HepG2 (cell line): ENCODE results near the gene RFX7. TPM values are rescaled to one million over a fixed set of nuclear protein-coding genes. Genes with fewer than 3 reads are reported as not detected.
A peak's percentile ranks its signal among the peaks of the same experiment; 100 is the strongest.

ENCODE experiments used
- AHR ChIP-seq: IDR thresholded peaks from 2 replicates; pipeline ENCODE4 v1.6.1; 2018; ENCODE audit warnings: missing genetic modification reagents, missing compliant biosample characterization
- GABPA ChIP-seq, 2 experiments: IDR thresholded peaks; 2 replicates each; pipeline ENCODE4 v1.6.1; 2011 to 2016; ENCODE audit warnings: low read depth in 2 of 2, low read length in 1 of 2, missing biosample characterization in 1 of 2, missing genetic modification characterization in 1 of 2
- GABPB1 ChIP-seq: IDR thresholded peaks from 2 replicates; pipeline ENCODE4 v1.6.1; 2016; ENCODE audit warnings: mild to moderate bottlenecking, missing genetic modification reagents, moderate library complexity, missing compliant biosample characterization
- HMGXB3 ChIP-seq: sonication (generic); formaldehyde crosslinking; IDR thresholded peaks from 2 replicates; pipeline ENCODE4 v1.4.0; 2020; ENCODE audit warnings: missing genetic modification reagents, borderline replicate concordance
- HMGXB4 ChIP-seq, 2 experiments: sonication (generic) in 1 of 2; formaldehyde crosslinking in 1 of 2; IDR thresholded peaks; 2 replicates each; pipeline versions ENCODE4 v1.4.0 to v1.6.1; 2018 to 2020; ENCODE audit warnings: missing genetic modification reagents in 2 of 2, borderline replicate concordance in 1 of 2, low read depth in 1 of 2, mild to moderate bottlenecking in 1 of 2, missing biosample characterization in 1 of 2
- MIER2 ChIP-seq: IDR thresholded peaks from 2 replicates; pipeline ENCODE4 v1.6.1; 2016; ENCODE audit warnings: missing biosample characterization, missing genetic modification reagents
- NFYC ChIP-seq: IDR thresholded peaks from 2 replicates; pipeline ENCODE4 v1.6.1; 2016; ENCODE audit warnings: missing genetic modification reagents, missing compliant biosample characterization
- TOPORS ChIP-seq: sonication (generic); formaldehyde crosslinking; IDR thresholded peaks from 2 replicates; pipeline ENCODE4 v1.8.0; 2023; ENCODE audit warnings: mild to moderate bottlenecking, missing genetic modification reagents
- ZBTB34 ChIP-seq: sonication (generic); formaldehyde crosslinking; IDR thresholded peaks from 2 replicates; pipeline ENCODE4 v1.8.0; 2022; ENCODE audit warnings: mild to moderate bottlenecking, missing genetic modification reagents
- ZKSCAN5 ChIP-seq: sonication (generic); formaldehyde crosslinking; IDR thresholded peaks from 2 replicates; pipeline ENCODE4 v1.5.1; 2020; ENCODE audit warnings: mild to moderate bottlenecking, missing genetic modification reagents
- ZNF121 ChIP-seq: sonication (generic); formaldehyde crosslinking; IDR thresholded peaks from 2 replicates; pipeline ENCODE4 v1.5.0; 2020; ENCODE audit warnings: mild to moderate bottlenecking, missing genetic modification reagents
- ZNF296 ChIP-seq: sonication (generic); formaldehyde crosslinking; conservative IDR thresholded peaks from 2 replicates; pipeline ENCODE4 v1.5.0; 2020; ENCODE audit warnings: mild to moderate bottlenecking, missing genetic modification reagents
- ZNF441 ChIP-seq: sonication (generic); formaldehyde crosslinking; IDR thresholded peaks from 2 replicates; pipeline ENCODE4 v1.7.0; 2021; ENCODE audit warnings: missing genetic modification reagents, borderline replicate concordance
- ZNF567 ChIP-seq: sonication (generic); formaldehyde crosslinking; IDR thresholded peaks from 2 replicates; pipeline ENCODE4 v1.8.1; 2023; ENCODE audit warnings: mild to moderate bottlenecking, missing genetic modification reagents, borderline replicate concordance
- ZNF7 ChIP-seq: IDR thresholded peaks from 2 replicates; pipeline ENCODE4 v1.6.1; 2016; ENCODE audit warnings: missing biosample characterization, missing genetic modification reagents
- ZNF740 ChIP-seq: sonication (generic); formaldehyde crosslinking; IDR thresholded peaks from 2 replicates; pipeline ENCODE4 v1.4.0; 2020; ENCODE audit warnings: missing genetic modification reagents
- ZNF777 ChIP-seq: sonication (generic); formaldehyde crosslinking; IDR thresholded peaks from 2 replicates; pipeline ENCODE4 v1.4.0; 2020; ENCODE audit warnings: missing genetic modification reagents
- polyA plus RNA-seq, 8 experiments: library from polyadenylated mRNA; depleted of rRNA in 3 of 8; stranded (reverse) in 7 of 8; unstranded in 1 of 8; fragments of >200 nt; fragmentation: Illumina TruSeq in 4 of 8; extraction: Trizol in 4 of 8; gene quantifications; 2 replicates each; pipeline versions ENCODE4 v1.2.1 to v1.2.3, GENCODE V29; 2011 to 2016; ENCODE audit warnings: low read depth in 4 of 8, missing spikeins in 1 of 8, mixed read lengths in 1 of 8; ENCODE audit not compliant: insufficient read depth in 1 of 8
- total RNA-seq, 5 experiments: library from RNA; depleted of rRNA; stranded (reverse); fragments of >200 nt; fragmentation: Illumina TruSeq; extraction: Trizol; gene quantifications; 2 replicates each; pipeline ENCODE4 v1.2.3, GENCODE V29; 2016; ENCODE audit warnings: low read depth in 1 of 5
- TF ChIP-seq, protein P1 (sequence below): sonication (generic); formaldehyde crosslinking; IDR thresholded peaks from 2 replicates; pipeline ENCODE4 v1.5.0; 2020; ENCODE audit warnings: mild to moderate bottlenecking, missing genetic modification reagents

RFX7 gene
- total and polyA plus RNA-seq, 2 of the 13 experiments (the other 11 are each of a cell fraction or from before 2014, with no cell fraction given): 8.5 to 10.4 TPM

- TF ChIP-seq AHR (CRISPR knock-in tag) (no peak), HMGXB4 (CRISPR knock-in tag; IDR thresholded peaks at IDR 0.05; ENCODE audit: borderline replicate concordance in 1 of 2, low read depth in 1 of 2) (peak; percentile 9 to 10; a peak in 3 of 4 replicates), ZNF567 (CRISPR knock-in tag) (no peak), ZNF777 (CRISPR knock-in tag) (0 out of 2 replicates have a peak, but pooled peaks have one; percentile 3), MIER2 (CRISPR knock-in tag) (no peak), ZNF740 (CRISPR knock-in tag) (no peak; the same call in 1 of the 2 replicates), TOPORS (CRISPR knock-in tag) (0 out of 2 replicates have a peak, but pooled peaks have one; percentile 9), ZNF296 (no peak), ZNF7 (CRISPR knock-in tag) (no peak), ZNF441 (no peak), ZNF121 (no peak), ZBTB34 (CRISPR knock-in tag) (no peak), GABPA (IDR thresholded peaks at IDR 0.05; ENCODE audit: low read depth, low read length) (no peak), GABPA (CRISPR knock-in tag; IDR thresholded peaks at IDR 0.05; ENCODE audit: low read depth) (no peak), ZKSCAN5 (CRISPR knock-in tag) (no peak), NFYC (CRISPR knock-in tag) (no peak), GABPB1 (CRISPR knock-in tag) (peak; percentile 41; the same call in 1 of the 2 replicates), HMGXB3 (CRISPR knock-in tag) (no peak)
- TF ChIP-seq, protein P1, sequence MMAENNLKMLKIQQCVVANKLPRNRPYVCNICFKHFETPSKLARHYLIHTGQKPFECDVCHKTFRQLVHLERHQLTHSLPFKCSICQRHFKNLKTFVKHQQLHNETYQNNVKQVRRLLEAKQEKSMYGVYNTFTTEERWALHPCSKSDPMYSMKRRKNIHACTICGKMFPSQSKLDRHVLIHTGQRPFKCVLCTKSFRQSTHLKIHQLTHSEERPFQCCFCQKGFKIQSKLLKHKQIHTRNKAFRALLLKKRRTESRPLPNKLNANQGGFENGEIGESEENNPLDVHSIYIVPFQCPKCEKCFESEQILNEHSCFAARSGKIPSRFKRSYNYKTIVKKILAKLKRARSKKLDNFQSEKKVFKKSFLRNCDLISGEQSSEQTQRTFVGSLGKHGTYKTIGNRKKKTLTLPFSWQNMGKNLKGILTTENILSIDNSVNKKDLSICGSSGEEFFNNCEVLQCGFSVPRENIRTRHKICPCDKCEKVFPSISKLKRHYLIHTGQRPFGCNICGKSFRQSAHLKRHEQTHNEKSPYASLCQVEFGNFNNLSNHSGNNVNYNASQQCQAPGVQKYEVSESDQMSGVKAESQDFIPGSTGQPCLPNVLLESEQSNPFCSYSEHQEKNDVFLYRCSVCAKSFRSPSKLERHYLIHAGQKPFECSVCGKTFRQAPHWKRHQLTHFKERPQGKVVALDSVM (CRISPR knock-in tag): no peak
These were observed at the start of gene RFX7 (continued) for GRCh38 chr15:56243163-56244037.
